ENCODE data around the gene PLEKHO1. TPM values are rescaled to one million over a fixed set of nuclear protein-coding genes. Genes with fewer than 3 reads are reported as not detected.

PLEKHO1 gene
- total RNA-seq, 1 experiment from 2014 or later = 27.0 TPM

DNA sequence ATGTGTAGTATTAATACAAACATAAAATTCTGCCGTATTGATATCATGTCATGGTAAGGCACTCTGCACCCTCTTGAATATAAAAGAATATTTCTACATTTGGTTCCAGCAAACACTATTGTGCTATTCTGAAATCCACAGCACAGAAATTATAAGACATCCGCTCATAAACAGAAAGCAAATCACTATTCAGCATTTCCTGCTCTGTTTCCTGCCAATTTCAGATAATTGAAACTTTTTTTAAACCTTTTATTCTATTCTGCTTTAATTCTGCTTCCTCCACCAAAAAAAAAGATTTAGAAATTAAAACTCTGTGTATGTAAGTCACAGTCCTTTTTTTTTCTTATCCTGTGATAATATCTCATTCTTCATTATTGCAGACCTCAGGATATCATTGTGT lies 39.6 kb upstream of the PLEKHO1 start:
- Mint-ChIP-seq H3K9me3 (peaks cover 7% of the 10 kb centered on the region), H3K27me3 (ENCODE audit: low read depth) (peaks cover 2% of the 10 kb centered on the region; the same call in 1 of the 2 replicates), H3K36me3 (peaks cover 16% of the 10 kb centered on the region), H3K4me3 (no peak overlapping the region), H3K4me1 (peaks cover 11% of the 10 kb centered on the region; the same call in 1 of the 2 replicates), H3K27ac (no peak overlapping the region)
- TF ChIP-seq ZMAT4 (CRISPR knock-in tag; IDR thresholded peaks at IDR 0.05) (no peak), NR2C2 (CRISPR knock-in tag; IDR thresholded peaks at IDR 0.05) (no peak), ZNF281 (CRISPR knock-in tag; IDR thresholded peaks at IDR 0.05) (no peak), RELA (CRISPR knock-in tag; IDR thresholded peaks at IDR 0.05; ENCODE audit: borderline replicate concordance) (no peak), FOXP1 (CRISPR knock-in tag; IDR thresholded peaks at IDR 0.05; ENCODE audit: borderline replicate concordance) (no peak), NFATC4 (CRISPR knock-in tag; IDR thresholded peaks at IDR 0.05) (no peak), ETV6 (CRISPR knock-in tag; IDR thresholded peaks at IDR 0.05) (no peak), ZNF416 (CRISPR knock-in tag; IDR thresholded peaks at IDR 0.05) (no peak), GABPB1 (CRISPR knock-in tag; IDR thresholded peaks at IDR 0.05) (no peak)
- TF ChIP-seq, protein P1, sequence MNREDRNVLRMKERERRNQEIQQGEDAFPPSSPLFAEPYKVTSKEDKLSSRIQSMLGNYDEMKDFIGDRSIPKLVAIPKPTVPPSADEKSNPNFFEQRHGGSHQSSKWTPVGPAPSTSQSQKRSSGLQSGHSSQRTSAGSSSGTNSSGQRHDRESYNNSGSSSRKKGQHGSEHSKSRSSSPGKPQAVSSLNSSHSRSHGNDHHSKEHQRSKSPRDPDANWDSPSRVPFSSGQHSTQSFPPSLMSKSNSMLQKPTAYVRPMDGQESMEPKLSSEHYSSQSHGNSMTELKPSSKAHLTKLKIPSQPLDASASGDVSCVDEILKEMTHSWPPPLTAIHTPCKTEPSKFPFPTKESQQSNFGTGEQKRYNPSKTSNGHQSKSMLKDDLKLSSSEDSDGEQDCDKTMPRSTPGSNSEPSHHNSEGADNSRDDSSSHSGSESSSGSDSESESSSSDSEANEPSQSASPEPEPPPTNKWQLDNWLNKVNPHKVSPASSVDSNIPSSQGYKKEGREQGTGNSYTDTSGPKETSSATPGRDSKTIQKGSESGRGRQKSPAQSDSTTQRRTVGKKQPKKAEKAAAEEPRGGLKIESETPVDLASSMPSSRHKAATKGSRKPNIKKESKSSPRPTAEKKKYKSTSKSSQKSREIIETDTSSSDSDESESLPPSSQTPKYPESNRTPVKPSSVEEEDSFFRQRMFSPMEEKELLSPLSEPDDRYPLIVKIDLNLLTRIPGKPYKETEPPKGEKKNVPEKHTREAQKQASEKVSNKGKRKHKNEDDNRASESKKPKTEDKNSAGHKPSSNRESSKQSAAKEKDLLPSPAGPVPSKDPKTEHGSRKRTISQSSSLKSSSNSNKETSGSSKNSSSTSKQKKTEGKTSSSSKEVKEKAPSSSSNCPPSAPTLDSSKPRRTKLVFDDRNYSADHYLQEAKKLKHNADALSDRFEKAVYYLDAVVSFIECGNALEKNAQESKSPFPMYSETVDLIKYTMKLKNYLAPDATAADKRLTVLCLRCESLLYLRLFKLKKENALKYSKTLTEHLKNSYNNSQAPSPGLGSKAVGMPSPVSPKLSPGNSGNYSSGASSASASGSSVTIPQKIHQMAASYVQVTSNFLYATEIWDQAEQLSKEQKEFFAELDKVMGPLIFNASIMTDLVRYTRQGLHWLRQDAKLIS (CRISPR knock-in tag; IDR thresholded peaks at IDR 0.05; ENCODE audit: borderline replicate concordance) = no peak
- TF ChIP-seq, protein P2, sequence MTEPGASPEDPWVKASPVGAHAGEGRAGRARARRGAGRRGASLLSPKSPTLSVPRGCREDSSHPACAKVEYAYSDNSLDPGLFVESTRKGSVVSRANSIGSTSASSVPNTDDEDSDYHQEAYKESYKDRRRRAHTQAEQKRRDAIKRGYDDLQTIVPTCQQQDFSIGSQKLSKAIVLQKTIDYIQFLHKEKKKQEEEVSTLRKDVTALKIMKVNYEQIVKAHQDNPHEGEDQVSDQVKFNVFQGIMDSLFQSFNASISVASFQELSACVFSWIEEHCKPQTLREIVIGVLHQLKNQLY (CRISPR knock-in tag; IDR thresholded peaks at IDR 0.05) = no peak
- TF ChIP-seq, protein P3, sequence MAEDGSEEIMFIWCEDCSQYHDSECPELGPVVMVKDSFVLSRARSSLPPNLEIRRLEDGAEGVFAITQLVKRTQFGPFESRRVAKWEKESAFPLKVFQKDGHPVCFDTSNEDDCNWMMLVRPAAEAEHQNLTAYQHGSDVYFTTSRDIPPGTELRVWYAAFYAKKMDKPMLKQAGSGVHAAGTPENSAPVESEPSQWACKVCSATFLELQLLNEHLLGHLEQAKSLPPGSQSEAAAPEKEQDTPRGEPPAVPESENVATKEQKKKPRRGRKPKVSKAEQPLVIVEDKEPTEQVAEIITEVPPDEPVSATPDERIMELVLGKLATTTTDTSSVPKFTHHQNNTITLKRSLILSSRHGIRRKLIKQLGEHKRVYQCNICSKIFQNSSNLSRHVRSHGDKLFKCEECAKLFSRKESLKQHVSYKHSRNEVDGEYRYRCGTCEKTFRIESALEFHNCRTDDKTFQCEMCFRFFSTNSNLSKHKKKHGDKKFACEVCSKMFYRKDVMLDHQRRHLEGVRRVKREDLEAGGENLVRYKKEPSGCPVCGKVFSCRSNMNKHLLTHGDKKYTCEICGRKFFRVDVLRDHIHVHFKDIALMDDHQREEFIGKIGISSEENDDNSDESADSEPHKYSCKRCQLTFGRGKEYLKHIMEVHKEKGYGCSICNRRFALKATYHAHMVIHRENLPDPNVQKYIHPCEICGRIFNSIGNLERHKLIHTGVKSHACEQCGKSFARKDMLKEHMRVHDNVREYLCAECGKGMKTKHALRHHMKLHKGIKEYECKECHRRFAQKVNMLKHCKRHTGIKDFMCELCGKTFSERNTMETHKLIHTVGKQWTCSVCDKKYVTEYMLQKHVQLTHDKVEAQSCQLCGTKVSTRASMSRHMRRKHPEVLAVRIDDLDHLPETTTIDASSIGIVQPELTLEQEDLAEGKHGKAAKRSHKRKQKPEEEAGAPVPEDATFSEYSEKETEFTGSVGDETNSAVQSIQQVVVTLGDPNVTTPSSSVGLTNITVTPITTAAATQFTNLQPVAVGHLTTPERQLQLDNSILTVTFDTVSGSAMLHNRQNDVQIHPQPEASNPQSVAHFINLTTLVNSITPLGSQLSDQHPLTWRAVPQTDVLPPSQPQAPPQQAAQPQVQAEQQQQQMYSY (CRISPR knock-in tag; IDR thresholded peaks at IDR 0.05) = no peak
- ATAC-seq (no peak), DNase-seq (ENCODE audit: low spot score) (no peak)
- CTCF ChIA-PET = no interaction called here
- POLR2A ChIA-PET = no interaction called here

DNA sequence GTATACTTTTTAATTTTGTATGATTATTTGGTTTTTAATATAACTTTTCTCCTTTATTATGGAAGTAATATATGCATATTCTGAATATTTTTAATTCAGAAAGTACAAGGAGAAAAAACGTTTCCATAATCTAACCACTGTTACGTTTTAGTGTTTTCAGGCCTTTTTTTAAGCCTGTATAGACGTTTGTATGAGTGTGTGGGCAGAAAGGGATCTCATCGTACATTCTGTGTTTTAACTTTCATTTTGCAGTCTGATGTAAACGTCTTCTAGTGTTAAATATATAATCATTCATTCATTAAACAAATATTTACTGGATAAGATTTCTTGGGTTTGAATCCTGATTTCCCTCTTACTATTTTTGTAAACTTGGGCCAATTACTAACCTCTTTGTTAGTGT lies 38.0 kb upstream of the PLEKHO1 start:
- peaks cover 3% of the 10 kb centered on the region; the same call in 1 of the 2 replicates for H3K4me1 Mint-ChIP-seq
- DNase-seq (ENCODE audit: low spot score) = no peak
- H3K27me3 Mint-ChIP-seq (ENCODE audit: low read depth) = peaks cover 3% of the 10 kb centered on the region; the same call in 1 of the 2 replicates
- peaks cover 26% of the 10 kb centered on the region for H3K36me3 Mint-ChIP-seq
- no peak overlapping the region for H3K4me3 Mint-ChIP-seq
- POLR2A ChIA-PET = interaction anchor here (0.7 kb wide), 1 partner anchor 44 kb away, joined by 3 read pairs; the partner anchor contains the start of gene VPS45
- no peak overlapping the region for H3K27ac Mint-ChIP-seq
- CTCF ChIA-PET = interaction anchor here (0.6 kb wide), 1 partner anchor 68 kb away, joined by 3 read pairs; no protein-coding TSS in a partner anchor
- ATAC-seq = no peak
- peaks cover 14% of the 10 kb centered on the region for H3K9me3 Mint-ChIP-seq
- TF ChIP-seq SP1 (CRISPR knock-in tag; conservative IDR thresholded peaks at IDR 0.05) (no peak), JAZF1 (CRISPR knock-in tag; IDR thresholded peaks at IDR 0.05) (no peak), ZNF121 (CRISPR knock-in tag; IDR thresholded peaks at IDR 0.05) (no peak), ZNF532 (CRISPR knock-in tag; IDR thresholded peaks at IDR 0.05; ENCODE audit: borderline replicate concordance) (no peak), MXD4 (CRISPR knock-in tag; IDR thresholded peaks at IDR 0.05; ENCODE audit: borderline replicate concordance) (no peak), ZNF671 (CRISPR knock-in tag; IDR thresholded peaks at IDR 0.05) (no peak), NFE2L1 (CRISPR knock-in tag; IDR thresholded peaks at IDR 0.05) (no peak)
- TF ChIP-seq, protein P2 (CRISPR knock-in tag; IDR thresholded peaks at IDR 0.05) = no peak
